ENCODE data around the gene GJB1. TPM values are rescaled to one million over a fixed set of nuclear protein-coding genes. Genes with fewer than 3 reads are reported as not detected.
"Not testable (repeated sequence)": the region's sequence is repeated elsewhere in the genome, so short reads cannot be mapped to it uniquely, and the experiment has no call there.

GJB1 gene
- total RNA-seq (2012; rRNA removed) = not detected in 2 replicates

DNA sequence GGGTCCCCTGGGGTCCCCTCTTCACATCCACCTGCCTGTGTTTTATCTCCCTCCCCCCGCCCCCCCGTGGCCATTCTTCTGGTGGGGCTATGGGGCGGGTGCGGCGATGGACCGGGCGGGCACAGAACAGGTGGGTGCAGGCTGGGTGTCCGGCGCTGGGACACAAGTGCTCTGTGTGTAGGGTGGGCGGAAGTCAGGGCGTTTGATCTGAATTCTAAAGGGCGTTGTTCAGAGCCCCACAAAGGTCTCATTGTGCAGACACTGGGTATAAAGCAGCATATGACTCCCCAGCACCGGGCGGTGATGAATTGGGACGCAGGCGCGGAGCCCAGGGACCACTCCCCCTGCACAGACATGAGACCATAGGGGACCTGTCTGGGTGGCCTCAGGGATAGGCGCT is at the start of gene GJB1:
TSS of gene GJB1 (plus strand) at position 296 of the 400 bp plus-strand sequence. CDS start 484 bp downstream, outside the sequence.
- Histone ChIP-seq H3K9ac (ENCODE audit: low read depth, low read length) (no peak within 1 kb of the TSS), H3K4me1 (ENCODE audit: control insufficient read depth, insufficient read depth, low read length) (no peaks in the 10 kb centered on the region), H3K4me2 (ENCODE audit: low read length) (no peak within 1 kb of the TSS), H3K4me3 (ENCODE audit: low read length) (no peak within 1 kb of the TSS), H3K36me3 (ENCODE audit: insufficient read depth, low read length) (no peaks in the 10 kb centered on the region), H3K27me3 (ENCODE audit: control insufficient read depth, insufficient read depth, low read length) (peaks cover 21% of the 10 kb centered on the region), H3K9me3 (replicated peaks; ENCODE audit: low read length) (no peaks in the 10 kb centered on the region)

DNA sequence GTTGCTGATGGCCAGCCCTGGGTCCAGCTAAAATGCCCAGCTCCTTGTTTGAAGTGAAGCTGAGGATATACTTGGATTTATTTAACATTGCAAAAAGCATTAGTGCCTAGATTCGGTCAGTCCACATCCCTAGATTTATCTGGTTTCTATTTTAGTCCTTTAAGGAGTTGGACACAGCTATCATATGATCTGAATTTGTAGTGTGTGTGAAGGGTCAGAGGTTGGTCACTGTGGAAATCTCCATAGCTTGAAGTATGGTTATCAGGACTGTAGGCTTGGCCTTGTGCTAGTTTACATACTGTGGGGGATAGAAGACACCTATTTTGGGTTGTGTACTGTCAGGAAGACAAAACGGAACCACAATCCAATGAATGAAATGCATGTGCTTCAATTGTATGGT is 49.6 kb upstream of the GJB1 start:
- no peaks in the 10 kb centered on the region for H3K36me3 ChIP-seq (ENCODE audit: insufficient read depth, low read length)
- no peaks in the 10 kb centered on the region for H3K9me3 ChIP-seq (replicated peaks; ENCODE audit: low read length)
- H3K4me2 ChIP-seq (ENCODE audit: low read length) = no peak overlapping the region
- peaks cover 10% of the 10 kb centered on the region for H3K27me3 ChIP-seq (ENCODE audit: control insufficient read depth, insufficient read depth, low read length)
- H3K4me3 ChIP-seq (ENCODE audit: low read length) = no peak overlapping the region
- H3K9ac ChIP-seq (ENCODE audit: low read depth, low read length) = no peak overlapping the region
- H3K4me1 ChIP-seq (ENCODE audit: control insufficient read depth, insufficient read depth, low read length) = no peaks in the 10 kb centered on the region

DNA sequence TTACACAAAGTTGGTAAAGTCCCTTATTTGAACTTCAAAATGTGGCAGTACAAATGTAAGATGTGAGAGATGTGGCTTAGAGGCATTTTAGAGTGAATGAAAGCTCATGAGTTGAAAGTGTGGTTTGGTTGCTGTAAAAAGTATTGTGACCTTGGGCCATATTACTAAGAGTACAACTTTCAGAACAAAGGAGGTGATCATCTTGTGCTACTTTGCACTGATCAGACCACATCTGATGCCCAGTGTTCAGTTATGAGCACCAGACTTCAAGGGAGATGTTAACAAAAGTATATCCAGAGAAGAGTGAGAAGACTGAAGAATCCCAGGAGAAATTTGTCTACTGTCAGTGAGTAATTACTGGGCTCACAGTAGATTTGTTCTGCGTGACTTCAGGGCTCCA is 48.2 kb upstream of the GJB1 start:
- H3K27me3 ChIP-seq (ENCODE audit: control insufficient read depth, insufficient read depth, low read length) = peaks cover 10% of the 10 kb centered on the region
- no peak overlapping the region for H3K9ac ChIP-seq (ENCODE audit: low read depth, low read length)
- no peaks in the 10 kb centered on the region for H3K4me1 ChIP-seq (ENCODE audit: control insufficient read depth, insufficient read depth, low read length)
- H3K4me2 ChIP-seq (ENCODE audit: low read length) = no peak overlapping the region
- no peaks in the 10 kb centered on the region for H3K36me3 ChIP-seq (ENCODE audit: insufficient read depth, low read length)
- no peak overlapping the region for H3K4me3 ChIP-seq (ENCODE audit: low read length)
- no peaks in the 10 kb centered on the region for H3K9me3 ChIP-seq (replicated peaks; ENCODE audit: low read length)

DNA sequence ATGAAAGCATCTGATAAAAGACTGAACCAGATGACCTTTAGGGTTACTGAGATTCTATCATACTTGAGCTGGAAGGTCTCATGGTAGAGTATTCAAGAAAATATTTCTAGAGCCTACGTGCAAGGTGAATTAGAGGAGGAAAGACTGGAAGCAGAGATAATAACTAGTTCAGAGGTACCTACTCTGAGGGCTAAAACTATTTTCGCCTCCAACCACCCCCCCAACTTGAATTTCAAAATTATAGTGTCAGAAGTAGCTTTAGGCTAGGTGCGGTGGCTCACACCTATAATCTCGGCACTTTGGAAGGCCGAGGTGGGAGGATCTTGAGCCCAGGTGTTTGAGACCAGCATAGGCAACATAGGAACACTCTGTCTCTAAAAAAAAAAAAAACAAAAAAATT is 47.5 kb upstream of the GJB1 start:
- H3K27me3 ChIP-seq (ENCODE audit: control insufficient read depth, insufficient read depth, low read length) = peaks cover 10% of the 10 kb centered on the region
- no peak overlapping the region for H3K4me3 ChIP-seq (ENCODE audit: low read length)
- no peaks in the 10 kb centered on the region for H3K9me3 ChIP-seq (replicated peaks; ENCODE audit: low read length)
- no peak overlapping the region for H3K9ac ChIP-seq (ENCODE audit: low read depth, low read length)
- H3K4me1 ChIP-seq (ENCODE audit: control insufficient read depth, insufficient read depth, low read length) = no peaks in the 10 kb centered on the region
- no peak overlapping the region for H3K4me2 ChIP-seq (ENCODE audit: low read length)
- no peaks in the 10 kb centered on the region for H3K36me3 ChIP-seq (ENCODE audit: insufficient read depth, low read length)

DNA sequence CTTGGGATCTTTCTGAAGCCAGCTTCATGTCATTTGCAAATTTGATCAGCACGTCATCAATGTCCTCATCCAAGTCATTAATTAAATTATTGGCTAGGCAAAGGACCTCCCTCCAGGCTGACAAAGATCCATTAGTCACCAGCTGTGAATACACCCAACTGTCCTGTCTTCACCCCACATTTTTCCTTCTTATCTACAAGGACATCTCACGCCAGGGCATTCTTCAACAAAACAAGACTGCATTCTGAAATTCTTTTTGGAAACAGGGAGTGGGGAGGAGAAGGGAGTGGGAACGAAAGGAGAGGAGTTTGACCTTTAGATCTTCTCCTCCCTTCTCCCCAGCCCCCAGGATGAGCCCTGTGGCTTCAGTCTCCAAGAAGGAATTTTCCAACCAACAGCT is 45.7 kb upstream of the GJB1 start:
- peaks cover 10% of the 10 kb centered on the region for H3K27me3 ChIP-seq (ENCODE audit: control insufficient read depth, insufficient read depth, low read length)

DNA sequence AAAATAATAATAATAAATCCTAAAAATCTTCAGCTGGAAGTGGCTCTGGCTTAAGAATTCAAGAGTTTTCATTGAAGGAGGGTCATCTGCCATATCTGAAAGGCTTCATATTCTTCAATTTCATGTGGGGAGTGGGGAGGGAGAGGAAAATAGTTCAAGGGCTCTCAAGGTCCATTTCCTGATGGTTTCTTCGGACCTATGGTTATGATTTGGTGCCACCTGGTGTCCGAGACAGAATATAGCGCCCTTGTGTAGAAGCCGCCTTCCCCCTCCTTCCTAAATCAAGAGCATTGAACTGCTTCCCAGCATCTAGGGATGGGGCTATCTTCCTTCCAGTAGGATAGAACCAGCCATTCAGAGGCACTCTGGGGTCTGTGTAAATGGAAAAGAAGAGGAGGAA is 44.1 kb upstream of the GJB1 start:
- H3K4me2 ChIP-seq (ENCODE audit: low read length) = no peak overlapping the region
- H3K9me3 ChIP-seq (replicated peaks; ENCODE audit: low read length) = no peaks in the 10 kb centered on the region
- no peak overlapping the region for H3K9ac ChIP-seq (ENCODE audit: low read depth, low read length)

More for the DNA sequence above, 45.7 kb upstream of the GJB1 start:
- Histone ChIP-seq H3K9me3 (replicated peaks; ENCODE audit: low read length) (no peaks in the 10 kb centered on the region), H3K9ac (ENCODE audit: low read depth, low read length) (no peak overlapping the region), H3K36me3 (ENCODE audit: insufficient read depth, low read length) (no peaks in the 10 kb centered on the region), H3K4me1 (ENCODE audit: control insufficient read depth, insufficient read depth, low read length) (no peaks in the 10 kb centered on the region), H3K4me3 (ENCODE audit: low read length) (no peak overlapping the region), H3K4me2 (ENCODE audit: low read length) (no peak overlapping the region)

DNA sequence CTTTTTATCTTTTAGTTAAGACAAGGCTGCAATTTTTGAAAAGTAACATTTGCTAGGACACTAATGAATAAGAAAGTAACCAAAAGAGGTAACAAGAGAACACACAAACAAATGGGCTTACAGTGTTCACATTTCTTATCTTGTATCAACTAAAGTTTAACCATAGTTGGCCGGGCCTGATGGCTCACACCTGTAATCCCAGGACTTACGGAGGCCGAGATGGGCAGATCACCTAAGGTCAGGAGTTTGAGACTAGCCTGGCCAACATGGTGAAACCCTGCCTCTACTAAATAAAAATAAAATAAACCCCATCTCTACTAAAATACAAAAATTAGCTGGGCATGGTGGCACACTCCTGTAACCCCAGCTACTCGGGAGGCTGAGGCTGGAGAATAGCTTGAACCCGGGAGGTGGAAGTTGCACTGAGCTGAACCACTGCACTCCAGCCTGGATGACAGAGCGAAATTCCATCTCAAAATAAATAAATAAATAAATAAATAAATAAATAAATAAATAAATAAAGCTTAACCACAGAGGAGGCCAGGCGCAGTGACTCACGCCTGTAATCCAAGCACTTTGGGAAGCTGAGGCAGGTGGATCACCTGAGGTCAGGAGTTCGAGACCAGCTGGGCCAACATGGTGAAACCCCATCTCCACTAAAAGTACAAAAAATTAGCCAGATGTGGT is 42.3 kb upstream of the GJB1 start:
- not testable (repeated sequence) for H3K27me3 ChIP-seq (ENCODE audit: control insufficient read depth, insufficient read depth, low read length); H3K9ac ChIP-seq (ENCODE audit: low read depth, low read length)

More for the DNA sequence above, 44.1 kb upstream of the GJB1 start:
- Histone ChIP-seq H3K36me3 (ENCODE audit: insufficient read depth, low read length) (no peaks in the 10 kb centered on the region), H3K27me3 (ENCODE audit: control insufficient read depth, insufficient read depth, low read length) (peaks cover 8% of the 10 kb centered on the region), H3K4me3 (ENCODE audit: low read length) (no peak overlapping the region), H3K4me1 (ENCODE audit: control insufficient read depth, insufficient read depth, low read length) (no peaks in the 10 kb centered on the region)

DNA sequence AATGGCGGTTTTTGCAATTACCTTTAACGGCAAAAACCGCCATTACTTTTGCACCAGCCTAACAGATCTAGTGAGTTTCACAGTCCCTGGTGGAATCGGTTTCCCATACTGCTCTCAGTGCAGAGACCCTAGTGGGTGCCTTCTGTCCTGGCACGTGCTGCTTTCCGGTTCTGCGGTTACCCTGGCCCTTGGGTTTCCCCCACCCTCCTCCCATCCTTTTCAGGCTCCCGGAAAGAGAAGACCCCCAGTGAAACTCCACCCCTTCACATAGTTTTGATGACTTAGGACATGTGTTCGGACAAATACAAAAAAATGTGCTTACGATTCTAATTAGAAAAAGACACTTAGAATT is 41.5 kb upstream of the GJB1 start:
- Histone ChIP-seq H3K9me3 (replicated peaks; ENCODE audit: low read length) (no peaks in the 10 kb centered on the region), H3K27me3 (ENCODE audit: control insufficient read depth, insufficient read depth, low read length) (no peaks in the 10 kb centered on the region), H3K4me1 (ENCODE audit: control insufficient read depth, insufficient read depth, low read length) (no peaks in the 10 kb centered on the region), H3K4me2 (ENCODE audit: low read length) (peak overlapping the region; percentile 79), H3K4me3 (ENCODE audit: low read length) (peak overlapping the region; percentile 66), H3K36me3 (ENCODE audit: insufficient read depth, low read length) (no peaks in the 10 kb centered on the region), H3K9ac (ENCODE audit: low read depth, low read length) (peak overlapping the region; percentile 81)

More for the DNA sequence above, 42.3 kb upstream of the GJB1 start:
- H3K4me2 ChIP-seq (ENCODE audit: low read length); H3K9me3 ChIP-seq (replicated peaks; ENCODE audit: low read length); H3K4me3 ChIP-seq (ENCODE audit: low read length); H3K36me3 ChIP-seq (ENCODE audit: insufficient read depth, low read length); H3K4me1 ChIP-seq (ENCODE audit: control insufficient read depth, insufficient read depth, low read length): not testable (repeated sequence)

DNA sequence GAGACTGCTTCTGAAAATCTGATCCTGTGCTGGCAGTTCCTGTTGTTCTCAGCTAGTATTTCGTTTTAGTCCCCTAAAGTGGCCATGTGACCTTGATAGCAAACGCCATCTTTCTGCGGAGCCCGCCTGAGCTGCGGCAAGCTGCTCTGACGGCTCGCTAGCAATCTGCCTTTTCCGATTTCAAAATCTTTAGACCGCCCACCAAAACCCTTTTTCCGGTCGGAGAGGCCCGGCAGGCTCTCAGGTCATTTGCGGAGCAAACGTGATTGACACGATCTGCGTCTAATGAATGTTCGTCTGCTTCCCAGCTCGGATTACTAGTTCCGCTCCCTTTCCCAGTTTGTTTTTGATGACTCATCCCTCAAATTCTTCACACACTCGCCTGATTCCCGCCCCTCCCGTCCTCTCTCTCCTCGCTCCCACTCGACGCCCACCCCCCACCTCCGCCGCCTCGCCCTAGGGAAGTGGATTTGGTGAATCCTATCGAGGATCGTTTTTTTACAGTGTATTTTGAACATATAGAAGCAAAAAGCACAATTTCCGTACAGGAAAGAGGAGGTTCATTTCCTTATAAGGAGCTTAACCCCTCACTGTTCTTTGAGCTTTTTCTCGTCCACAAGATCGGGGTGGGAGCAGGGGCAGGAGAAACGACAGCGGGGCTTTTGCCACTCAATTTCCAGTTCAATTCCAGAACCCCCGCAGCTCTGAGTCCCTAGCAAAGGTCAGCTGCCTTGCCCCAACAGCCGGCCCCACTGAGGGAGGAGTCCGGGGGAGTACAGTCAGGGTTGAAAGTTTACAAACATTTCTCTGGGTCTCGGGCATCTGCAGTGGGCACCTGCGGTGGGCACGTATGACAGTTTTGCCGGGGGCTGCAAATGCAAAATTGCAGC is 40.9 kb upstream of the GJB1 start:
- no peaks in the 10 kb centered on the region for H3K4me1 ChIP-seq (ENCODE audit: control insufficient read depth, insufficient read depth, low read length)
- no peaks in the 10 kb centered on the region for H3K36me3 ChIP-seq (ENCODE audit: insufficient read depth, low read length)

DNA sequence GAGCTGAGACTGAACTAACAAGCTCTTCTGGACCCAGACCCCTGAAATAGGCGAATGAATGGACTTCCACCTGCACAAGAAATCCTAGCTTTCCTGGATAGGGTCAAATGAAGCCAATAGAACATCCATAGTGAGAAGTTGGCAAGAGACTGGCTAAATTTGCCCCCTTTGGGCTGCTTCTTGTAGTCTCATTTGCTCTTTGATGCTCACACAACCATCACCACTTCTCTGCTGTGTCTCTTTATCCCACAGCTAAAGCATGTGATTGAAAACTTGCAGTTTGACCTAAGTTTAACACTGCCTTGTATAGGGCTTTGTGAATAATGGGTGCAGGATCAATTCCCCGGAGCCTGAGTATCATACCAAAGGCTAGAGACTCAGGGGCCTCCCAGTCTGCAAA is 40.2 kb upstream of the GJB1 start:
- Histone ChIP-seq H3K4me2 (ENCODE audit: low read length) (peak overlapping the region; percentile 81), H3K9me3 (replicated peaks; ENCODE audit: low read length) (no peaks in the 10 kb centered on the region), H3K4me3 (ENCODE audit: low read length) (peak overlapping the region; percentile 59), H3K4me1 (ENCODE audit: control insufficient read depth, insufficient read depth, low read length) (no peaks in the 10 kb centered on the region), H3K36me3 (ENCODE audit: insufficient read depth, low read length) (no peaks in the 10 kb centered on the region), H3K9ac (ENCODE audit: low read depth, low read length) (no peak overlapping the region), H3K27me3 (ENCODE audit: control insufficient read depth, insufficient read depth, low read length) (no peaks in the 10 kb centered on the region)

More for the DNA sequence above, 40.9 kb upstream of the GJB1 start:
- Histone ChIP-seq H3K4me3 (ENCODE audit: low read length) (peak overlapping the region; percentile 66), H3K4me2 (ENCODE audit: low read length) (peak overlapping the region; percentile 81), H3K9me3 (replicated peaks; ENCODE audit: low read length) (no peaks in the 10 kb centered on the region), H3K27me3 (ENCODE audit: control insufficient read depth, insufficient read depth, low read length) (no peaks in the 10 kb centered on the region), H3K9ac (ENCODE audit: low read depth, low read length) (peak overlapping the region; percentile 81)

DNA sequence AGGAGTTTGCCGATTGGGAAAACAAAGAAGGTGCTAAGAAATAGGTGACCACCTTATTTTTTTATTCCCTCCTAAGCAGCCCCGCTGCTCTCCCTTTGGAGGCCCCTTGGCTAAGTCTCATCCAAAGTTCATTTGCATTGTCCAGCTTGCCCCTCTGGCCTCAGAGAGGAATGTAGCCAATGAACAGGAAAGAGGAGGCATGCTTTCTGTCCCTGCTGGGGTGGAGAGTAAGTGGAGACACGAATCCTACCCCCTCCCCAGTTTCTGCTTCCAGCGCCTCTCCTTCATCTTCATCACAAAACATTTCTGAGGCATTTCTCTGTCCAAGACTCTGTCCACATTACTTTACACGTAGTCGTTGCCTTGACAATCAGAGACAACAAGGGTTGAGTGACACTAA is 39.7 kb upstream of the GJB1 start:
- no peaks in the 10 kb centered on the region for H3K36me3 ChIP-seq (ENCODE audit: insufficient read depth, low read length)
- no peaks in the 10 kb centered on the region for H3K4me1 ChIP-seq (ENCODE audit: control insufficient read depth, insufficient read depth, low read length)
- H3K4me3 ChIP-seq (ENCODE audit: low read length) = no peak overlapping the region
- no peaks in the 10 kb centered on the region for H3K27me3 ChIP-seq (ENCODE audit: control insufficient read depth, insufficient read depth, low read length)
- no peaks in the 10 kb centered on the region for H3K9me3 ChIP-seq (replicated peaks; ENCODE audit: low read length)
- H3K4me2 ChIP-seq (ENCODE audit: low read length) = no peak overlapping the region
- H3K9ac ChIP-seq (ENCODE audit: low read depth, low read length) = no peak overlapping the region

All from skeletal muscle satellite cell (primary cell).